GM18499 (cell line): ENCODE results near the gene SPRYD3.
A peak's percentile ranks its signal among the peaks of the same experiment; 100 is the strongest.

Source experiments
- ATAC-seq: cut with Tn5 transposase; IDR thresholded peaks from one replicate; pipeline ENCODE4 v1.9.1; 2021; ENCODE audit warnings: moderate number of reproducible peaks; ENCODE audit not compliant: insufficient read depth, unreplicated experiment

SPRYD3 gene

GRCh38 chr12:53086361-53086760 is 7.2 kb upstream of the SPRYD3 start:
- ATAC-seq: no peak

GRCh38 chr12:53082637-53083175 is 3.5 kb upstream of the SPRYD3 start:
- no peak for ATAC-seq

- peak; percentile 18 for ATAC-seq
These were observed 565 bp downstream of the SPRYD3 start for GRCh38 chr12:53078425-53079225.

- ATAC-seq: no peak
These were observed 2.2 kb downstream of the SPRYD3 start for GRCh38 chr12:53077030-53077429.

GRCh38 chr12:53076461-53076860 is 2.7 kb downstream of the SPRYD3 start:
- ATAC-seq: no peak

- ATAC-seq: no peak
These were observed 4.2 kb downstream of the SPRYD3 start for GRCh38 chr12:53074999-53075370.

- no peak for ATAC-seq
These were observed 4.7 kb downstream of the SPRYD3 start for GRCh38 chr12:53074283-53074998.

- ATAC-seq: no peak
These were observed 5.3 kb downstream of the SPRYD3 start for GRCh38 chr12:53073881-53074280.

- no peak for ATAC-seq
These were observed 7.3 kb downstream of the SPRYD3 start for GRCh38 chr12:53071591-53072551.

- ATAC-seq: no peak
These were observed 8.2 kb downstream of the SPRYD3 start for GRCh38 chr12:53070877-53071492.

- ATAC-seq: no peak
These were observed 9.4 kb downstream of the SPRYD3 start for GRCh38 chr12:53069621-53070410.

GRCh38 chr12:53068811-53069585 is 10.2 kb downstream of the SPRYD3 start:
- ATAC-seq: no peak

GRCh38 chr12:53067993-53068770 is 11.0 kb downstream of the SPRYD3 start:
- no peak for ATAC-seq

- ATAC-seq: no peak
These were observed 11.9 kb downstream of the SPRYD3 start for GRCh38 chr12:53067074-53067992.

- no peak for ATAC-seq
These were observed 12.9 kb downstream of the SPRYD3 start for GRCh38 chr12:53065975-53066931.

GRCh38 chr12:53065470-53065869 is 13.7 kb downstream of the SPRYD3 start:
- ATAC-seq: no peak
